GM19463 (cell line): ENCODE results near the gene FAM219A.
"Not testable (repeated sequence)": the region's sequence is repeated elsewhere in the genome, so short reads cannot be mapped to it uniquely, and the experiment has no call there.

Source experiments
- ATAC-seq: cut with Tn5 transposase; IDR thresholded peaks from one replicate; pipeline ENCODE4 v1.9.1; 2021; ENCODE audit warnings: mild to moderate bottlenecking, moderate library complexity; ENCODE audit not compliant: unreplicated experiment

FAM219A gene

DNA sequence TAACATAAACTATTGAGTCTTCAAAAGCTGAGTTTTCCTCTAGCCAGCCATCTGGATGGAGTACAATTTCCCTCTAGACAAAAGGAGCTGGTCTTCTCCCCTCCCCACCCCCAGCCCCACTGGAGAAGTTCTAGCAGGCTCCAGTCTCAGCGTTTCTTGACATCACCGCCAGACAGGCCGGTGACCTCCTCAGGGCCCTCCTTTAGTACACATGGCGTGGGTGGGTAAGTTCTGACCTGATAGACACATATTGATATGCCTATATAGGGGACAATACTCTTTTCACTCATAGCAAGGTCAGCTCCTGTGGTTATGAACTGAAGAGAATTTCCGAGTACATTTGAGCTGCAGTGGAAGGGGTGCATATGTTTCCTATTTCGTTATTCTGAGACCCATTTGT, 27.5 kb upstream of the FAM219A start:
- ATAC-seq: no peak

DNA sequence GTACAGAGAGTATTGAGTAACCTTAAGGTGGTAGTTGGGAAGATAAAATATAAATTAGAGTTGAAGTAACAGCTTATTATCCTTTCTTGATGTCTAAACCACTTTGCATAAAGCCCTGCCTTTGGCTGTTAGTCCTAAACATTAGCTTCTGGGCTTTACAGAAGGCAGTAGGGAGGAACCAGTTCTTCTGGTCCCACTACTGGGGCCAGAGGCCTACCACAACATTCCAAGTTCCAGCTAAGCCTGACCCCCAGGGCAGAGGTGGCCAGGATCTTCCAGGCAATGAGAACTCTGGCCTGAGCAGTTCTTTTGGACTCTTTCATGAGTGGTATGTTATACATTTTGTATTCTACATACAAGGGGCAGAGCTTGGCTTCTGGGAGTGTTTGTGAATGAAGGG, 26.3 kb upstream of the FAM219A start:
- no peak for ATAC-seq

GRCh38 chr9:34482746-34483145, 24.4 kb upstream of the FAM219A start:
- not testable (repeated sequence) for ATAC-seq

GRCh38 chr9:34481620-34482019, 23.2 kb upstream of the FAM219A start:
- not testable (repeated sequence) for ATAC-seq

GRCh38 chr9:34479431-34479866, 21.1 kb upstream of the FAM219A start:
- ATAC-seq: no peak

DNA sequence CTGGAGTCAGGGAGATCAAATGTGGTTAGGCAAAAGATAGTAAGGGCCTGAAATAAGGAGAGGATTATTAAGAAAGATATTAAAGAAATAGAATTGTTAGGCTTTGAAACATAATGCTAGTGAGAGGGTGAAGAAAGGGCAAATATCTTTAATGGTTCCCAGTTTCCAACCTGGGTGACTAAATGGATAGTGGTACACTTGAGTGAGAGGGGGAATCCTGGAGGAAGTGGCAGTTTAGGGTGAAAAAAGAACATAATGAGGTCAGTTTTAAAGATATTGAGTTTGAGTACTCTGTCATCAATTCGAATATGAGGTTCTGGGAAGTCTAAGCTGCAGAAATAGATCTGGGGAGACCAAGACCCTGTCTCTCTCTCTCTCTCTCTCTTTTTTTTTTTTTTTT, 19.2 kb upstream of the FAM219A start:
- ATAC-seq: no peak

- ATAC-seq: no peak
Measured at GRCh38 chr9:34475097-34475496, 16.7 kb upstream of the FAM219A start.

GRCh38 chr9:34465468-34465867, 7.1 kb upstream of the FAM219A start:
- ATAC-seq: no peak

DNA sequence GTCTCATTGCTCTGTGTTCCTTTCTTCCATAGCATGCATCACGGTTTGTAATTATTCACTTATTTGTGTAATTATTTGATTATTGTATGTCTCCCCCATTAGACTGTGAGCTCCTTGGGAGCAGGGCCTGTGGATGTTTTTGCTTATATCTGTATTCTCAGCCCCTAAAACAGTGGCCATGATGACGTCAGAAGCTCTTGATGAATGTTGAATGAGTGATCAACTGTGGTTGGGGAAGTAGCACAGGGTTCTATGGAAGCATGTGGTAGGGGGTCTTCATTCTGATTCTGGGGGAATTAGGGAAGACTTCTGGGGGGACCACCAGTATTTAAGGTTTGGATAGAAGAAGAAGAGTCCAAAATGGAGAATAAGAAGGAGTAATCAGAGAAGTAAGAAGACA, 6.2 kb upstream of the FAM219A start:
- ATAC-seq: no peak

GRCh38 chr9:34463901-34464232, 5.5 kb upstream of the FAM219A start:
- no peak for ATAC-seq

DNA sequence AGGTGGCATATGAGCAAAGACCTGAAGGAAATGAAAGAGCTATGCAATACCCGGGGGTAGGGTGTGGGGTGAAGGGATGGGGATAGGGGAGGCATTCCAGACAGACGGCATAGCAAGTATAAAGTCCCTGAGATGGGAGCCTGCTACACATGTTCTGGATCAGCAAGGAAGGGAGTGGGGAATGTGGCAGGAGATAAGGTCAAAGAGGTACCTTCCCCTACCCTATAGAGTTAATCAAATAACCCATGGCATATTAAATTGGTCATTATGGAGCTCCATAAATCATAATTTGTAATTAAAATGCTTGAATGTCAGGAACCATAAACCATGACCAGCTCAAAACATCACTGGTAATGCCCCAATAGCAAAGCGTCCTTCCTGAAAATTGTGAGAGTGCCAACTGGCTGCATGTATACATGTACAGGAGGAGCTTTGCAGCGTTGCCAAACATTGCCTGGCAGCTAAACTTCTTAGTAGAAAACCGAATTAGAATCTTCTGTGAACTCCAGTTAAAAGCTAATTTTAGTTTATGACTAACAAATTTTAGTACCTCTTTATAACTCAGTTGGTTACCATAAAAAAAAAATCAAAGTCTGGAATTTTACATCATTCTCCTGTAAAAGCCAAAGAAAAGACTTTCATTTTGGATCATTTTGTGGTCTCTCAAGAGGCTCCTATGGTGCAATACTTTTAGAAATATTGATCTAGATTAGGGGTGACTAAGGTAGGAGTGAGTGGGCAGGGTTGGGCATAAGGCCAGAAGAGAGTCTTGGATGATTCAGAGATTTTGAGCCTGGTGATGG, 4.9 kb upstream of the FAM219A start:
- no peak for ATAC-seq

DNA sequence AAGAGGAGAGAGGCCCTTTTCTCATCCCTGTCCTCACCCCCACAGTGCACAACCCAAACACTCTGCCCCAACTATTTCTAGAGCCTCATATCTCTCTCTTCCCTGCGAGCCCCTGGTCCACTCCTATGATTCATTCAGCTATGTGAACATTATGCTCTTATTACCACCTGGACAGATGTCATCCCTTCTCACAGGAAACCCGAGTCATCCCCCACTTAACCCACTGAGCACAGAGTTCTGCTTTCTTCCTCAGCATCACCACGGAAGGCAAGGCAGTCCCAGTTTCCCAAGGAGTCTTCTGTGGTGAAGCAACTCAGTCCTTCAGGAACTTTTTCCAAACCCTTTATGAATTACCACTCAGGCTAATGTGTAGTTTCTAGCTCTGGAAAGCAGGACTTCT, 1.6 kb upstream of the FAM219A start:
- no peak for ATAC-seq

DNA sequence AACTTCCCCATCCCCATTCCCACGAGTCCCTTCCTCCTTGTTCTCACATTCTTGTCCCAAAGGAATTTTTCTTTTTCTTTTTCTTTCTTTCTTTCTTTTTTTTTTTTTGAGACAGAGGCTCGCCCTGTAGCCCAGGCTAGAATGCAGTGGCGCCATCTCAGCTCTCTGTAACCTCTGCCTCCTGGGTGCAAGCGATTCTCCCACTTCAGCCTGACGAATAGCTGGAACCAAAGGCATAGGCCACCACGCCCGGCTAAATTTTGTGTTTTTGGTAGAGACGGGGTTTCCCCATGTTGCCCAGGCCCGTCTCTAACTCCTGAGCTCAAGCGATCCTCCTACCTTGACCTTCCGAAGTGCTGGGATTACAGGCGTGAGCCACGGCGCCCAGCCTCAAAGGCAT, 986 bp upstream of the FAM219A start:
- no peak for ATAC-seq

- ATAC-seq: no peak
Measured at GRCh38 chr9:34458959-34459340, 580 bp upstream of the FAM219A start.

DNA sequence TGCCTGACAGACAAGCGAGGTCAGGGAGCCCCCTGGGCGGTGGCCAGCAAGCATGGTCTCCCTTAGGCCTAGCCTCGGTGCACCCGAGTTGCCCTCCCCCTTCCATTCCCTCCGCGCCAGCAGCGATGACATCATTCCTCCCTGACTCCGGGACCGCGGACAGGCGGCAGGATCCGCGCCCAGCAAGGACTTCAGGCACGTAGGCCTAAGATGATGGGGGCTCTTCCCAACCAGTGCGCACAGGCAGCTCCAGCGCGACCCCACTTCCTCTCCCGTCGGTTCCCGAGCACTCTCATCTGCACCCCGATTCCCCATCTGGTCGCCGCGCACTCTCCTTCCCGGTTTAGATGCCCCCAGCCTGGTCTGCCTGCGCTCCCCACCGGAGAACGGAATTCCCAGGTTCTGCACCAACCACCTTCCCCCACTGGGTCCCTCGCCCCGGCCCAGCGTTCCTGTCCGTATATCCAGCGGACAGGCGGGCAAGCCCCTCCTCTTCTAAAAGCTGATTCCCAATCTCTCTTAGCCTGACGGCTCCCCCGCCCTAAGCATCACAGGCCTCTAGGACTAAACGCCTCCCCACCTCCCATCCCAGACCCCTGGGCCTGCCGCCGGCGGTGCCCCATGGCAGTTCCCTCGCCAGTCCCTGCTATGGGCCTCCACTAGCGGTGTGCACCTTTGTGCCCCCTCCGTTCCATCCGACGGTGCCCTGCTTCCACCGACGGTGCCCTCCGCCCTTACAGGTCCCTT, 931 bp downstream of the FAM219A start:
- ATAC-seq: no peak

DNA sequence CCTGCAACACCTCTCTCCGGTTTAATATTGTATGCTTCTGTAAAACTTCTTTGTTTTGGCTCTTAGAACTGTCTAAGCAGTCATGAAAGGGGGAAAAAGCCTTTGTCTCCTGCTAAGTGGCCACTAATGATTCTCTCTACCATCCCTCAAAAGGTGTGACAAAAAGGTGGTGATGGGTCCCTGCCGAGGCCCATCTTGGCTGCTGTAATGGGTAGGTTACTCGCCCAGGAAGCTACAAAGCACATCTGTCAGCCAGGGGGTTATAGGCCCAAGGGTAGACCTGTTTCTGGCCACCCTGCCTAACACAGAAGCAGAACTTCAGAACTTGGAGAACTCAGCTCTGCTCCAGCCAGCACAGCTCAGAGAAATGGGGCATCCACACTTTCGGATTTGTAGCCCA, 1.6 kb downstream of the FAM219A start:
- ATAC-seq: no peak

GRCh38 chr9:34456151-34456550, 2.2 kb downstream of the FAM219A start:
- no peak for ATAC-seq

DNA sequence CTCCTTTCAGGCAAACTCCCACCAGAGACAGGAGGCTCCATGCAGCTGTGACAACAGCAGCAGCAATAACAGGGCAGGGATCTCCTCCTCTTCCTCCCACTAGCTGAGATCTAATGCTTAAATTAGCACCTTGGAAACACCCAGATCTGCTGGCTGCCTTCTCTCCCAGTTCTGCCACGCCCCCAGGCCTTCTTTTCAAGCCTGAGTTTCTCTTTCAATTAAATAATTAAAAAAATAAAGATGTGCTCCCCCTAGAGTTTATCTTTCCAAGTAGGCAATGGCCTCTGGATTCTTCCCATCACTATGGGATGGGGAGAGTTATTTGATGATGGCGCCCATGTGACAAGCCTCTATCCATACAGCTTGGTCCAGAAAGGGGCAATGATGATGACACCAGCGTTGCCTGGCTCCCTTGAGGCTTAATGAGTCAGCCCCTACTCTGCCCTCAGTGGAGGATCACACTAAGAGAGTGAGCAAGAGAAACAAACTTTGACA, 3.8 kb downstream of the FAM219A start:
- ATAC-seq: no peak

- ATAC-seq: no peak
Measured at GRCh38 chr9:34452568-34452967, 5.8 kb downstream of the FAM219A start.

GRCh38 chr9:34451545-34451944, 6.8 kb downstream of the FAM219A start:
- no peak for ATAC-seq

DNA sequence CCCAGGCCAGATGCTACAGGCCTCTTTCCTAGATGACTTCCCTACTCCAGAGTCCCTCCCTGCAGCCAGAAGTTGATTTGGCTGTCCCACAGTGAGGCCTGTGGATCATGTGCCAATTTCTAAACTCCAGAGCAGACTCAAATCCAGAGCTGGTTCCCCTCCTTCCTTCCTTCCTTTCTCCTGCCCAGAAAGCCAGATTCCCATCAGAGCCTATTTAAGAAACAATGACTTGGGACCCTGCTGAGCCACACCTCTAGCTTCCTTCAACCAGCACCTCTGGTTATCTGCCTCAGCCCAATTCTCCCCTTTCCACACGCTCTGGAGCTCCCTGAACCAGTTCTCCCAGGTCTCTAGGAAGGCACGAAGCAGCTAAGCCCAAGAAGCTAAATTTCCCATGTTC, 7.2 kb downstream of the FAM219A start:
- ATAC-seq: no peak

GRCh38 chr9:34450644-34451043, 7.7 kb downstream of the FAM219A start:
- no peak for ATAC-seq
